Smooth muscle cell (in vitro differentiated cells): ENCODE results near the gene IER3. TPM values are rescaled to one million over a fixed set of nuclear protein-coding genes. Genes with fewer than 3 reads are reported as not detected.

Source experiments
- DNase-seq: peaks from one replicate; lab custom pipeline; 2025; ENCODE audit not compliant: unreplicated experiment; lab: John Stamatoyannopoulos, UW
- H2AFZ ChIP-seq: fragments of 200-600 bp; sonication (generic); 2 replicates; pipeline ENCODE4 v1.6.0; 2016; ENCODE audit warnings: antibody characterized with exemption, low read depth, mild to moderate bottlenecking
- H3F3A ChIP-seq: fragments of 200-600 bp; sonication (generic); 2 replicates; pipeline ENCODE4 v1.6.0; 2017; ENCODE audit warnings: antibody characterized with exemption, low read depth
- H3K27ac ChIP-seq: fragments of 200-600 bp; sonication (generic); 2 replicates; pipeline ENCODE4 v1.5.1; 2016; ENCODE audit warnings: low read depth, mild to moderate bottlenecking
- H3K27me3 ChIP-seq: fragments of 200-600 bp; sonication (generic); 2 replicates; pipeline ENCODE4 v1.6.1; 2016; ENCODE audit warnings: low read depth, mild to moderate bottlenecking
- H3K36me3 ChIP-seq: fragments of 200-600 bp; sonication (generic); 2 replicates; pipeline ENCODE4 v1.5.1; 2016; ENCODE audit warnings: low read depth
- H3K4me1 ChIP-seq: fragments of 200-600 bp; sonication (generic); 2 replicates; pipeline ENCODE4 v1.5.1; 2016; ENCODE audit warnings: low read depth
- H3K4me2 ChIP-seq: fragments of 200-600 bp; sonication (generic); 2 replicates; pipeline ENCODE4 v1.6.0; 2016; ENCODE audit warnings: mild to moderate bottlenecking
- H3K4me3 ChIP-seq: fragments of 200-600 bp; sonication (generic); 2 replicates; pipeline ENCODE4 v1.5.1; 2016; ENCODE audit warnings: mild to moderate bottlenecking
- H3K79me2 ChIP-seq: fragments of 200-600 bp; sonication (generic); 2 replicates; pipeline ENCODE4 v1.6.0; 2016; ENCODE audit warnings: low read depth, mild to moderate bottlenecking
- H3K9ac ChIP-seq: fragments of 200-600 bp; sonication (generic); 2 replicates; pipeline ENCODE4 v1.6.0; 2016; ENCODE audit warnings: low read depth
- H3K9me3 ChIP-seq: fragments of 200-600 bp; sonication (generic); replicated peaks from 2 replicates; pipeline ENCODE4 v1.5.1; 2016; ENCODE audit warnings: low read depth
- H4K20me1 ChIP-seq: fragments of 200-600 bp; sonication (generic); 2 replicates; pipeline ENCODE4 v1.6.0; 2016; ENCODE audit warnings: low read depth
- WGBS: methylation state at CpG from one replicate; pipeline ENCODE4 v1.1.7; 2016; ENCODE audit warnings: low lambda C conversion rate; 5-methylcytosine and 5-hydroxymethylcytosine counted together
- polyA plus RNA-seq: library from polyadenylated mRNA; unstranded; fragments of >200 nt; fragmentation: Nextera tagmentation; extraction: Ambion mirVana; gene quantifications from 2 replicates; pipeline ENCODE4 v1.2.1, GENCODE V29; 2016
- total RNA-seq: library from RNA; depleted of rRNA; stranded (reverse); fragments of >200 nt; gene quantifications from 2 replicates; pipeline ENCODE4 v1.2.3, GENCODE V29; 2014
- TF ChIP-seq, protein P1 (sequence below): fragments of 200-600 bp; sonication (generic); IDR thresholded peaks from 2 replicates; pipeline ENCODE4 v1.5.1; 2017; ENCODE audit warnings: borderline replicate concordance, mild to moderate bottlenecking, antibody characterized with exemption; ENCODE audit not compliant: insufficient read depth, poor library complexity, severe bottlenecking

The IER3 gene
- total and polyA plus RNA-seq, 2 experiments from 2014 or later, result 736 to 811 TPM

- no peak overlapping the region for H3K4me3 ChIP-seq
- H4K20me1 ChIP-seq, result no peaks in the 10 kb centered on the region
- no peak overlapping the region for H2AFZ ChIP-seq
- H3K27ac ChIP-seq, result peak overlapping the region; percentile 100
- H3K9ac ChIP-seq, result peak overlapping the region; percentile 96
- DNase-seq, result peak; percentile 86
- peaks cover 26% of the 10 kb centered on the region for H3K4me1 ChIP-seq
- peaks cover 36% of the 10 kb centered on the region for H3F3A ChIP-seq
- TF ChIP-seq, protein P1, sequence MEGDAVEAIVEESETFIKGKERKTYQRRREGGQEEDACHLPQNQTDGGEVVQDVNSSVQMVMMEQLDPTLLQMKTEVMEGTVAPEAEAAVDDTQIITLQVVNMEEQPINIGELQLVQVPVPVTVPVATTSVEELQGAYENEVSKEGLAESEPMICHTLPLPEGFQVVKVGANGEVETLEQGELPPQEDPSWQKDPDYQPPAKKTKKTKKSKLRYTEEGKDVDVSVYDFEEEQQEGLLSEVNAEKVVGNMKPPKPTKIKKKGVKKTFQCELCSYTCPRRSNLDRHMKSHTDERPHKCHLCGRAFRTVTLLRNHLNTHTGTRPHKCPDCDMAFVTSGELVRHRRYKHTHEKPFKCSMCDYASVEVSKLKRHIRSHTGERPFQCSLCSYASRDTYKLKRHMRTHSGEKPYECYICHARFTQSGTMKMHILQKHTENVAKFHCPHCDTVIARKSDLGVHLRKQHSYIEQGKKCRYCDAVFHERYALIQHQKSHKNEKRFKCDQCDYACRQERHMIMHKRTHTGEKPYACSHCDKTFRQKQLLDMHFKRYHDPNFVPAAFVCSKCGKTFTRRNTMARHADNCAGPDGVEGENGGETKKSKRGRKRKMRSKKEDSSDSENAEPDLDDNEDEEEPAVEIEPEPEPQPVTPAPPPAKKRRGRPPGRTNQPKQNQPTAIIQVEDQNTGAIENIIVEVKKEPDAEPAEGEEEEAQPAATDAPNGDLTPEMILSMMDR, result no peak
- WGBS, result 23% methylated on average over 13 of the region's 13 CpGs
- H3K27me3 ChIP-seq, result no peaks in the 10 kb centered on the region
- H3K79me2 ChIP-seq, result no peaks in the 10 kb centered on the region
- no peaks in the 10 kb centered on the region for H3K9me3 ChIP-seq
- H3K4me2 ChIP-seq, result peak overlapping the region; percentile 70
- no peaks in the 10 kb centered on the region for H3K36me3 ChIP-seq
Measured at GRCh38 chr6:30781743-30782424, 37.5 kb upstream of the IER3 start.

GRCh38 chr6:30781395-30781742, 37.0 kb upstream of the IER3 start:
- H3K4me3 ChIP-seq, result no peak overlapping the region
- H3K27me3 ChIP-seq, result no peaks in the 10 kb centered on the region
- H3K4me2 ChIP-seq, result peak overlapping the region; percentile 61
- H3F3A ChIP-seq, result peaks cover 32% of the 10 kb centered on the region
- H2AFZ ChIP-seq, result no peak overlapping the region
- no peaks in the 10 kb centered on the region for H3K79me2 ChIP-seq
- TF ChIP-seq, protein P1, result no peak
- WGBS, result 84% methylated on average over 4 of the region's 4 CpGs
- no peak for DNase-seq
- H4K20me1 ChIP-seq, result no peaks in the 10 kb centered on the region
- H3K9ac ChIP-seq, result peak overlapping the region; percentile 96
- no peaks in the 10 kb centered on the region for H3K36me3 ChIP-seq
- H3K27ac ChIP-seq, result peak overlapping the region; percentile 100
- H3K9me3 ChIP-seq, result no peaks in the 10 kb centered on the region
- H3K4me1 ChIP-seq, result peaks cover 26% of the 10 kb centered on the region

GRCh38 chr6:30780642-30780920, 36.2 kb upstream of the IER3 start:
- H3F3A ChIP-seq, result peaks cover 32% of the 10 kb centered on the region
- no peaks in the 10 kb centered on the region for H3K27me3 ChIP-seq
- no peak for DNase-seq
- no peaks in the 10 kb centered on the region for H3K79me2 ChIP-seq
- H3K4me1 ChIP-seq, result peaks cover 26% of the 10 kb centered on the region
- peak overlapping the region; percentile 100 for H3K27ac ChIP-seq
- TF ChIP-seq, protein P1, result no peak
- H3K4me2 ChIP-seq, result no peak overlapping the region
- 92% methylated on average over 1 of the region's 1 CpG for WGBS
- H3K9ac ChIP-seq, result peak overlapping the region; percentile 96
- no peak overlapping the region for H3K4me3 ChIP-seq
- no peak overlapping the region for H2AFZ ChIP-seq
- no peaks in the 10 kb centered on the region for H4K20me1 ChIP-seq
- no peaks in the 10 kb centered on the region for H3K9me3 ChIP-seq
- no peaks in the 10 kb centered on the region for H3K36me3 ChIP-seq
